GM19239 (cell line): Measurements from ENCODE around the gene RAB5B.

Source experiments
- DNase-seq: peaks from one replicate; pipeline ENCODE4 v3.0.0; 2011; ENCODE audit warnings: low spot score; ENCODE audit not compliant: insufficient read length
- FAIRE-seq: peaks from 2 replicates; lab custom pipeline; 2011; peaks lifted over from hg19 to GRCh38; lab: Jason Lieb, UNC

The RAB5B gene, protein sequence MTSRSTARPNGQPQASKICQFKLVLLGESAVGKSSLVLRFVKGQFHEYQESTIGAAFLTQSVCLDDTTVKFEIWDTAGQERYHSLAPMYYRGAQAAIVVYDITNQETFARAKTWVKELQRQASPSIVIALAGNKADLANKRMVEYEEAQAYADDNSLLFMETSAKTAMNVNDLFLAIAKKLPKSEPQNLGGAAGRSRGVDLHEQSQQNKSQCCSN

DNA sequence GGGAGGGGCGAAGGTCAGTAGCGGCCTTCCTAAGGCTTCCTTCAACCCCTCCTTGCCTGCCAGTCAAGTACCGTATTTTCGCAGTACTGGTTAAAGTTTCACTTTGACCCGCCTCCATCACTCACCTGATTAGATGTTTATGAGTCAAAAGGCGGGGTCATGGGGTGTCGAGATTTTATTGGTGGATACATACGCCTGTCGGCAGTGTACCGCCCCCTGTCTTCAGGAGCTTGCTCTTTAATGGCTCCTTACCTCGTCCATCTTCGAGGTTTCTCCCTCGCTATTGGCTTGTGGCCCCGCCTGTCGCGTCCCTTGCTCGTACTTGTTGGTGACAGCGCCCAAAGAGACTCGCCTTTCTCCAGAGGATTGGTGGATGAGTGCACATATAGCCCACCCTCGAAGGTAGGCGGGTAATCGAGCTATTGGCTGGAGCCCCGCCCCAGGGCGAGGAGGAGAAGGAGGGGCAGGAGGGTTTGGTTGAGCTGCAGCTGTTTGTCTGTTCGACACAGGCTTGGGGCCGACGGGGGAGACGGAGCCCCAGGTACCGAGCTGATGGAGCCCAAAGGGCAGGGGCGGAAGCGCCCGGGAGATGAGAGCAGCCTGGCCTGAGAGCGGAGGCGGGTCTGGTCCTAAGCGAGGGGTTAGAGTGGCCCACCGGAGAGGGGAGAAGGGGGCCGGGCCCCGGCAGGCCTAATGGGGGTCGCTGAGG is at the start of gene RAB5B:
Gene RAB5B, plus strand, starts transcription at position 480 of the 709 bp plus-strand sequence. CDS start 12,883 bp downstream, outside the sequence.
- DNase-seq: peak; percentile 87
- FAIRE-seq: peak; percentile 100

- FAIRE-seq: no peak
These were observed 48.5 kb upstream of the RAB5B start for GRCh38 chr12:55925371-55925770.

DNA sequence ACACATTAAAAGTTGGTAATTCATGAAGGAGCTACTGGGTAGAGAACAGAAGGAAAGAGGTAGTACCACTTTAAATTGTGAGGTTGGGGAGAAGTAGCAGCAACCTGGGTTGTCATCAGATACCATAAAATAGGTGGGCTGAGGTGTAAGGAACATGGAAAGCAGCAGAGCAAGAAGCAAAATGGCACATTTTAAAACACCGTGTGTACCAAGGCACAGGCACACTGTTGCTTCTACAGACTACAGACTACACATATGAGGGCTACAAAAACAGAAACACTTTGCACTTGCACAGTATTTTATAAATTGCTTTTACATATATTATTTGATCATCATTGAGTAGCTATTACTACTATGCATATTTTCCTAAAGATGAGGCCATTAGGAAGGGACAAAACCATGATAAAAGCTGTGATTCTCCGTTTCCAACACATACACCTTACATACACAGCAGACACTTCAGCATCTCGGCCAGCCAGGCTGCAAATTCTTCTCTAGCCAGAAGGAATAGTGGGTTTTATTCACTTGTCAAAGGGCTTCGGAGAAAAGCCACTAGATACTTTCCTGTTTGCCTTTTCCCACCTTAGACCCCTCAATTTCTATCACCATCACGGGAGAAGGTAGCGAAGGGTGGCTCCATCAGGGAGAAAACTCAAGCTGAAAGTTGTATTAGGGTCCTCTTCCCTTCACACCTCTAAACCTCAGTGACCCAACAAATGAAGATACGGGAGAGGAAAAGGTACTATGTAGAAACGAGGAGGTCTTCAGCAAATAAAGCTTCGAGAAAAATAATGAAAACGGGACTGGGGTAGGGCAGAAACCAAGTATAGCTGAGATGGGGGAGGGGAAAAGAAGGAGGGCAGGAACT is 47.8 kb upstream of the RAB5B start:
- FAIRE-seq (no peak), DNase-seq (no peak)

More at GRCh38 chr12:55925371-55925770, 48.5 kb upstream of the RAB5B start:
- DNase-seq: no peak

- DNase-seq (peak; percentile 76), FAIRE-seq (peak; percentile 83)
These were observed 46.9 kb upstream of the RAB5B start for GRCh38 chr12:55926738-55927587.

DNA sequence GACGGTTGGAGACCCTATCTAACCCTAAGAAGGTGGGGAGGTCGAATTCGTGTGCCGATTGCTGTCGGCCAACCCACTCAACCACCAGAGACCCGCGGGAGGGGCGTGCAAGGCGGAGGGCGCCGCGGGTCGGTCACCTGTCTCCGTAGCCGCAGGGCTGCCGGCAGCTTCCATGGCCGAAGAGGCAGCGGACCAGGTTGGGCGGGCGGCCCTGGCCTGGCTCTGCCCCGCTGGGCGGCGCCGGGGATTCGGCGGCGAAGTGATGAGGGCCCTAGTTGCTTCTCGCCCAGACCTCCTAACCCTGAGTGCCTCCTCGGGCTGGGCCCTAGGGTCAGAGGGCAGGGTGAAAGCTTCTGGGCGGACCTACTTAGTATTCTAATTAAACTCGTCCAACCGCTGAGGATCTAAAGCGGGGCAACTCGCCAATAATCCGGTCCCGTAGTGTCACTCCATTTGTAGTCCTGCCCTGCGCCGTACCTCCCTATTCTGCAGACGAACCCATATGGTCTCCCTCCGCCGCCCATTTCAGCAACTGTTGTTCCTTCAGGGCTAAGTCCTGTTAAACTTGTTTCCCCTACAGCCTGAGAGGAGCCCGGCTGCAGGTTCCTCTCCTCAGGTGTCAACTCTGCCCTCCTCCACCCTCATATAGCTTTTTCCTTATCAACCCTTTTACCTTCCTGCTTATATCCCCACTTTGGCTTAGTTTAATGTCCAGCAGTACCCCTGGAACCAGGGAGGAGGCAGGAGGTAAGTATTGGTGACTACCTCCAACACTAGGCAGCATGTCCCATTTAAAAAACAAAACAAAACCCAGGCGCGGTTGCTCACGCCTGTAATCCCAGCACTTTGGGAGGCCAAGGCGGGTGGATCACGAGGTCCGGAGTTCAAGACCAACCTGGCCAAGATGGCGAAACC is 46.0 kb upstream of the RAB5B start, which contains the start of gene PYM1:
Gene PYM1, minus strand, starts transcription at position 307 of the 915 bp plus-strand sequence. Its CDS starts 133 bp downstream, at position 174.
- FAIRE-seq (peak; percentile 81), DNase-seq (peak; percentile 41)

DNA sequence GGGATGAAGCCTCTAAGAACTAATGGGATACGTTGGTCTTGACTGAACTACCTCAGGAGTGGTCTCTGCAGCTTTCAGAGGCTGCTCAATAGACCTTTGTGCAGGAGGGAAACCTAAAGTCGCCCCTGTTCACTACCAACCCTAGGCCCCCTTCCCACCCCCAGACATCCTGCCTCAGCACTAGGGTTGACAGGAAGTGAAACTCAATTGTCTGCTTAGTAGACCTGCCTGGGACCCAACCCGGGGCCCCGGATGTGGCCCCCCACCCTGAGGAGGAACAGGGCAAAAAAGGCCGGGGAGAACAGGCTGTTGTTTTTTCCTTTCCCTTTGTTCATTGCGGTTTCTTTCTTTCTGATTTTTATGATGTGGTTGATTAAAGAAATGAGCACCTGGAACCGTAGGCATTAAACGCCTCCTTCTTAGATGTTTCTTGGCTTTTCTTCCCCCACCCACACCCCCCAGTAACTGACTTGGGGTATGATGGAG is 44.5 kb upstream of the RAB5B start:
- FAIRE-seq (peak; percentile 72), DNase-seq (peak; percentile 70)

DNA sequence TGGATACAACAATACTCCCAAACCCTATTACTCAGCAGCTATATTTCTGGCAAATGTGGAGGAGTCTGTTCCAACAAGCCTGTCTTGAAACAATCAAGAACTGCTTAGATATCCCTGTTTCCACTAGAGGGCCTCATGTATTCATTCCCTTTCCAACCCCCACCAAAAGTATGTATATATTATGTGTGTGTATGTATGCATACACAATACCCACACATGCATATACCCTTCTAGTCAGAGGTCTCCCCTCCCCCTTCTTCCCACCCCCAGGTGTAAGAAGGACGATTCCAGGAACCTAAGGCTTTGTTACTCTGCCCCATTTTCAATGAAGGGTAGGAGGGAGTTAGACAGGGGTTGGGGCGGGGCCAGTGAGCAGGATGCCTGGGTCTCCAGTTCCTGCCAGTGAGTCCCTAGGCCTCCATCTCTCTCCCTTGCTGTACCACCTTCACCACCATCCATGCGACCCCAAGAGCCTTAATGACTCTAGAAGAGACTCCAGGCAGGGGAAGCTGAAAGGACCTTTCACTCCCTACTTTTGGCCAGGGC is 43.0 kb upstream of the RAB5B start, which contains the start of gene DGKA:
Gene DGKA, plus strand, starts transcription at position 392 of the 546 bp plus-strand sequence. CDS start 5,342 bp downstream, outside the sequence.
- DNase-seq (peak; percentile 61), FAIRE-seq (peak; percentile 78)

GRCh38 chr12:55931317-55931779 is 42.5 kb upstream of the RAB5B start:
- DNase-seq: no peak

GRCh38 chr12:55931780-55932550 is 41.9 kb upstream of the RAB5B start:
- no peak for FAIRE-seq
- no peak for DNase-seq

More at GRCh38 chr12:55931317-55931779, 42.5 kb upstream of the RAB5B start:
- FAIRE-seq: peak; percentile 64

GRCh38 chr12:55932551-55932910 is 41.3 kb upstream of the RAB5B start:
- FAIRE-seq (peak; percentile 14), DNase-seq (no peak)

- DNase-seq: no peak
- FAIRE-seq: no peak
These were observed 40.6 kb upstream of the RAB5B start for GRCh38 chr12:55933169-55933798.

DNA sequence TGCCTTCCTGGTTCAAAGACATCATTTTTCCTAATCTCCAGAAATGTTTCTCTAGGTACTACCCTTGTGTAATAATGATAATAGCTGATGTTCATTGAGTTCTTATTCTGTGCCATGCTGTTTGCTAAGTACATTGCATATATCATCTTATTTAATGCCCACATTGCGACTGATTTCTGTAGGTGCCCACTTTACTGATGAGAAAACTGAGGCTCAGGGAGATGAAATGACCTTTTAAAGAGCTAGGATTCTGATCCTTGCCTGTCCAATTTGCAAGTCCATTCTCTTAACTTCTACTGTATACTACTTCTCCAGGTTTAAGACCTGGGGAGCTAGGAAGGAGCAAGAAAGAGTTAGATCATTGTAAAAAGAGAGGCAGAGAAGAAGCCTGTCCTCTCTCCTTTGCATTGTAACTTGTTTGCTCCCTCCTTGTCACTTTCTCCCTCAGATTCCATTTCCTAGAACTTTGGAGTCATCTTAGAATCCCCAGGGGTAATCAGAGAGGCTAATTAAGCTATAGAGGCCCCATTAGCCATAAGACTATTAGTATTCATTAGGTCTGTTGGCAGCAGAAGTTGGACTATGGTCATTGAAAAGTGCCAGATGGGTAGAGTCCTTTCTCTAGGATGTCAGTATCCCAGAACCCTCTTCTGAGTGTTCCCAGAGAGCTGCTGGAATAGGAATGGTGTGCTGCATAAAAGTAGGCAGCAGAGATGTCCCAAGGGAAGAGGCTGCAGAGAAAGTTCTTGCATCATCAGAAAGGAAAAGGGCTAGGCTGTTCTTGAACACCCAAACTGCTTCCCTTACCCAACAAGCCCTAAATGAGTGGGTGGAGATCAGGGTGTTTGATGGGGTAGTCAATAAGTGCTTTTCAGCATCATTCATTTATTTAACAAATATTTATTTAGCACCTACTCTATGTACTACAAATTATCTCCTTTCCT is 39.8 kb upstream of the RAB5B start:
- no peak for FAIRE-seq
- DNase-seq: no peak

GRCh38 chr12:55934773-55935172 is 39.1 kb upstream of the RAB5B start:
- FAIRE-seq (no peak), DNase-seq (no peak)

DNA sequence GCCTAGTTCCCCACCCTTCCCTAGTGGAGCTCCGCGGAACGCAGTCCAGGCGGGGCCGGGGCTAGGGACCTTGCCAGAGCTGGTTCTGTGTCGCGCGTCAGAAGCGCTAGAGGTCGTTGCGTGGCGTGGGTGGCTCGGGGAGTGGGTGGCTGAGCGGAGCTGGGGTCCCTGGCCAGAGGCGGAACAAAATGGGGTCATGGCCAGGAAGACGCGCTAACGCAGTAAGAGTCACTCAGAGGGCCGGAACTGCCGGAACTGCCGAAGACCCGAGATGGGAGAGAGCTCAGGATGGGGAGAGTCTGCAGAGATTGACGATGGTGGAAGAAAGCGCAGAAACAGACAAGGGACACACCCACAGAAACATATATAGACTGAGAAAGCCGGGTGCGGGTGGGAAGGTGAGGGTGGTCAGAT is 38.1 kb upstream of the RAB5B start:
- FAIRE-seq (no peak), DNase-seq (no peak)

GRCh38 chr12:55937981-55938380 is 35.9 kb upstream of the RAB5B start:
- DNase-seq: no peak
- FAIRE-seq: no peak
